HG03432 (cell line): ENCODE data around the gene NR6A1.

Experiments used
- ATAC-seq: cut with Tn5 transposase; IDR thresholded peaks from one replicate; pipeline ENCODE4 v1.9.1; 2021; ENCODE audit warnings: mild to moderate bottlenecking, moderate library complexity; ENCODE audit not compliant: unreplicated experiment

NR6A1 gene

DNA sequence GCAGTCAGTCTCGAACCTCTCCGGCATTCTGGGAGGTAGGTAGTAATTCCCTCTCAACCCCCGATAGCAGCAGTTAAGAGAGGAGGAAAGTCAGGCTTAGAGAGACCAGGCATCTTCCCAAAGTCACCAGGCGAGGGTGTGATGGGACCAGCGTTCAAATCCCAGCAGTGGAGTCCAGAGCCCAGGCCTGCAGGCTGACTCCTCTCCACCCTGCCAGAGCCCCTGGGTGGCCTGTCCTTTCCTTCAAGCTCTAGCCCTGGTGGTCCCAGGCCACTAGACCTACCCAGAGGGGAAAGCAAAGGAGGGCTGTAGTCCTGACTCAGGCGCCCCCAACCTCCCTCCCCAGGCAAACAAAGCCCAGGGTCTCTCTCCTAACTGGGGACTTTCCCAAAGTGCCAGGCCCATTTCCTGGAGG lies 259.7 kb downstream of the NR6A1 start:
- no peak for ATAC-seq

DNA sequence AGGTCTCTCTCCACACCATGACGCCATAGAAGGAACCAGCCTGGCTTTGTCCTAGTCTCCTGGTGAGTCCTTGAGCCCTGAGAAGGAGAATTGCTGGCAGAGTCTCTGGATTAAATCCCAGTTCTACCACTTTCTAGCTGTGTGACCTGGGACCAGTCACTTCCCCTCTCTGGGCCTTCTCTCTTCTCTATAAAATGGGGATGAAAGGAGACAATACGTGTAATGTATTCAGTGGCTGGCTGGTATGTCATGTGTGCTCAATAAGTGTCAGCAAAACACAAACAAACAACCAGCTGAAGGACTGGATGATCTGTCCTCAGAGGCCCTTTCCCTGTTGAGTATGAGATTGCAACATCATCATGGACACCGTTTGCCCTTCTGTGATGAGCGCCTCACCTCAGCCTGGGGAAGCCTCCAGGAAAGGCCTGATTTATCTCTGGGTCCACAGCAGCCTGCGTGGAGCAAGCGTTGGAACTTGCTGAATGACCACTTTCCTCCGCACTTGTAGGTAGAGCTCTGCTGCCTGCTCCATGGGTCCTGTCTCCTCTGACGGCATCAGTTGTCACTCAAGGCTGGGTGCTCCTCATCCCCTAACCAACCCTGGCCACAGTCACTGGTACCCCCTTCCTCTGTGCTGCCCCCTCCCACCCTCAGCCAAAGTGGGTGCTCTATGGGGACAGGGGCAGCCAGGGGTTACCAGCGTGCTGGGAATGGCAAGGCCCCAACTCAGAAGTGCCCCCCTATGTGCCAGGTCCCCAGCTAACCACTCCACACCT lies 260.3 kb downstream of the NR6A1 start:
- ATAC-seq = no peak

DNA sequence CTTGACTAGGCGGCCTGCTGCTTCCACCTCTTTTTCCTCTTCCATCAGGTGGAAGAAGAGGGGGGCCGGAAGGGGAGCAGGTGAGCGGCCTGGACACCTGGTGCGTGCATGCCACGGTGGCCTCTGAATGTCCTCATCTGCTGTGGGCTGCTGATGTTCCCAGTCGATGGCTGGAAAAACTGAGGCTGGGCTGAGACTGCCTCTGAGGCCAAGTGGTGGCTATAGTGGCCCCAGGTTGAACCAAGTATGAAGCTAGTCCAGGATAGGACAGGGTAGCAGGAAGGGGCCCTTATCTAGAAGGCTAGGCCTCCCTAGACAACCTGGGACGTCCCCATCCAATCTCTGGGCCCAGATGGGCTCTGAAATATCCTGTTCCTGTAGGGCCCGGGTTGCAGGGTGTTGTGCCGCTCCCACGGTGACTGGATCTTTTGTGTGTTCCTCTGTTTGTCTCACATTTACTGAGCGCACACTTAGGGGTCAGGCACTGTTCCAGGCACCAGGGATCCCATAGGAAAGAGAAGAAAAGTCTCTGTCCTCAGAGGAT lies 263.2 kb downstream of the NR6A1 start:
- no peak for ATAC-seq

DNA sequence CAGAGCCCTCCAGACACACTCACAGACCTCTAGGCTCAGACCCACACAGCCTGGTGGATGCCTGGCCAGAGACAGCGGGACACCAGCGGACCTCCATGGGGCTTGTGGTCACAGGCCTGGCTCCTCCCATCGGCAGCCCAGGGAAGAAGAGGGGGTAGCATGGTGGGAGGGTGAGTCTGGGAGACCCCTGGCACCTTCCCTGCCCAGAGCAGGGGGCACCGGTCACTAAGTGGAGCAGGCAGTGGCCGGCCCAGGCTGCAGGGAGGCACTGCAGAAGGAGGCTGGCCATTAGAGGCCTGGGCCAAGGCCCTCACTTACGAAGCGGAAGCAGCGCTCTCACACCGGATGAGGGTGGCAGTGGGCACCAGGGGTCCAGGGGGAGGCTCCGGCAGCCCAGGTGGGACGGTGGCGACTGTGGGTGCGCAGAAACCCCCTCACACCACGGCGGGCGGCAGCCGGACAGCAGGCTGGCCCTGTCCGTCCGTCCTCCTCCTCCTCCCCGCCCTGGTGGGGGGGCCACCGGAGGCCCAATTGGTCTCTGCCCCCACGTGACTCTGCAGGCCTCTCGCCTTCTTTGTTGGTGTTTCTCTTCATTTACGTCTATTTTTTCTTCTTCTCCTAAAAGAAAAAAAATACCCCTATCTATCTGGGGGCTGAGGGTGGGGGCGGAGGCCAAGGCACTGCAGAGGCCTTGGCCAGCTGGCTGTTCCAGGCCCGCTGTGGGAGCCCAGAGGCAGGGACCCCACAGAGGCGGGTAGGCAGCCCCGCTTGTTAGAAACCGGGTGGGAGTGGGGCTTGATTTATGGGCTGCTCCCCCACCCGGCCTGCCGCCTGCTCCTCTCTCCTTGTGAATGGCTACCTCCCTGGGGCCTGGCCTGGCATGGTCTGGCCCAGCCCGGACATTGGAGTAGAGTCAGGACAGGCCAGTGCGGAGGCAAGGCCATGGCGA lies 263.9 kb downstream of the NR6A1 start, which contains the start of gene NR5A1:
TSS of gene NR5A1 (minus strand) at position 469 of the 949 bp plus-strand sequence. CDS start 4,004 bp downstream, outside the sequence.
- no peak for ATAC-seq

DNA sequence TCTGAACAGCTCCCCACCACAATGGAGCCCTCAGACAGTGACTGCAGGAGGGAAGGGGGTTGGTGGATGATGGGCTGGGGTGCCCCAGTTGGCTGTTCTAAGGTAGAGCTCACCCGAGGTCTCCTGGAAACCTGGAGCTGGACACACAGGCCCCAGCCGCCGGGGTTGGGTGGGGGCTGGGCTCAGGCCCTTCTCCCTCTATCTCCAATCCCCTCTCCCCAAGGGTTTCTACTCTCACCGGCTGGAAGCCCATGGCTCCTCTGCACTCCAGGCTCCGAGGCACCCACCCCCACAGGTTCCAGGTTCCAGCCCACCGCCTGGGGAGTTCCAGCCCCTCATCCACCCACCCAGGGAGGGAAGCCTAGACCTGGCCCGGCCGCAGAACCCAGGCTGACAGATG lies 264.7 kb downstream of the NR6A1 start:
- ATAC-seq = no peak

DNA sequence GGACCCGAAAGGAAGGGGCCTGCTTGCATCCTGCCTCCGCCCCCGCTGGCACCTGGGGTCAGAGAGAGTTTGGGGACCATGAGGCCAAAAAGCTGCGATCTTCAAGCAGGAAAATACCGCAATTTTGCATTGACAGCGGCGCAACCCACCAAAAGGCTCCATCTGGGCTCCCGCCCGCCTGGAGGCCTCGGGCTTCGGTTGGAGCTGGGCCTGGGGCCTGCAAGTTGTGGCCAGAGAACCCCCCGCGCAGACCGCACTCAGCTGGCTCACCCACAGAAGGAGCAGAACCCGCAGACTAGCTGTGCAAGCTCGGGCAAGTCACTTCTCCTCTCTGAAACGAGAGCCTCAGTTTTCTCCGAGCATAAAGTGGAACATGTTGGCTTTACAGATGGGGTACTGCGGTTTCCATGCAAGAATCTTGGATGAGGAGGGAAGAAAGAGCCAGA lies 265.2 kb downstream of the NR6A1 start:
- no peak for ATAC-seq

DNA sequence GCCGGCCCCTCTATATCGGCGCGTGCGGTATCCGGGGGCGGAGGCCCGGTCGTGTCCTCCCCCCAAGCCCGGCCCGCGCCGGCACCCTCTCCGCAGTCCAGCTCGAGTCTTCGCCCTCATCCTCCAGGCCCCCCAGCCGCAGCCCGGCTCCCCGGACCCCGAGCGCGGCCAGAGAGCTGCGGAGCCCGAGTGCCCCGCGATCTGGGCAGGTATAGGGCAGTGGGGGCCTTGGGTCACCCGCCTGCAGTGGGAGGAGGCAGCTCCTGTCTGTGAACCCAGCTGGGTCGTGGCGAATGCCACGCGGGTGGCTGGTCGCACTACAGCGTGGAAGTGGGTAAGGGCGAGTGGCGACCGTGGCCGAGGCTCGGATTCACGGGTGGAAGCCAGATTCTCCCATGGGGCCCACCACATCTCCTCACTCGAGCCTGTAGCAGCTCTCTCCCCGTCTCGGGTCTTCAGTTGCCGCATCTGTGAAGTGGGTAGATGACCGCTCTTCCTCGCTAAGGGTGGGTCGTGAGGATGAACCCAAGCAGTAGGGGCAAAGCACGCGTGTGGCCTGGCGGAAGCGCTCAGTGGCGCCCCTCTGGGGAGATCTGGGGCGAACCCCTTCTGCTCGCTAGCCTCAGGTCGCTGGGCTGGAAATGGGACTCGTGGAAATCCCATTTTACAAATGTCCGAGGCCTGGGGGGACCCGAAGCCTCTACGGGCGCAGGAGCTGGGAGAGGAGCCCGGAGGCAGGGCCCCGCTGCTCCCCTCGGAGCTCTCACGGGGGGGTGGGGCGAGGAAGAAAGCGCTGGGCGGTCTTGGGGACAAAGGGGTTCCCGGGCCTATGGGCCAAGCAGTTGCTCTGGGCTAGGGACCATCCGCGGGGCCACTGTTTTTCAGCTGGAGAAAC lies 265.9 kb downstream of the NR6A1 start:
- ATAC-seq = no peak

DNA sequence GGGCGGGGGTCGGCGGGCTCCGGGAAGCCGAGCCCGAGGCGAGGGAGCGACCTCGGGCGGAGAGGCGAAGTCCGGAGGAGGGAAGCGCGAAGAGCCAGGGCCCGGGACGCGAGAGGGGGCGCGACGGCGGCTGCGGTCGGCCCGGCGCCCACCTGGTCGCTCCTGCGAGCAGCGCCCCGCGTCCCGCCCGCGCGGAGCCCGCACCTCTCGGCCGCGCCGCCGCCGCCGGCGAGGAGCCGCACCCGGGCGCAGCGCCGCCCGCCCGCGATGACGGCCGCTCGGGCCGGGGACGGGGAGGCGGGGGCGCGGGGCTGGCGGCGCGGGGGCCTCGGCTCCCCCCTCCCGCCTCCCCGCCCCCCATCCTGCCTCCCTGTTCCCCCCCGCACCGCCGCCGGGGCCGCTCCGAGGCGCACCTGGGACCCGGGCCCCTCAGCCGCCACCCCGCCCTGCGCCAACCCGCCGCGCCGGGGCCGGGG lies 266.5 kb downstream of the NR6A1 start:
- no peak for ATAC-seq

DNA sequence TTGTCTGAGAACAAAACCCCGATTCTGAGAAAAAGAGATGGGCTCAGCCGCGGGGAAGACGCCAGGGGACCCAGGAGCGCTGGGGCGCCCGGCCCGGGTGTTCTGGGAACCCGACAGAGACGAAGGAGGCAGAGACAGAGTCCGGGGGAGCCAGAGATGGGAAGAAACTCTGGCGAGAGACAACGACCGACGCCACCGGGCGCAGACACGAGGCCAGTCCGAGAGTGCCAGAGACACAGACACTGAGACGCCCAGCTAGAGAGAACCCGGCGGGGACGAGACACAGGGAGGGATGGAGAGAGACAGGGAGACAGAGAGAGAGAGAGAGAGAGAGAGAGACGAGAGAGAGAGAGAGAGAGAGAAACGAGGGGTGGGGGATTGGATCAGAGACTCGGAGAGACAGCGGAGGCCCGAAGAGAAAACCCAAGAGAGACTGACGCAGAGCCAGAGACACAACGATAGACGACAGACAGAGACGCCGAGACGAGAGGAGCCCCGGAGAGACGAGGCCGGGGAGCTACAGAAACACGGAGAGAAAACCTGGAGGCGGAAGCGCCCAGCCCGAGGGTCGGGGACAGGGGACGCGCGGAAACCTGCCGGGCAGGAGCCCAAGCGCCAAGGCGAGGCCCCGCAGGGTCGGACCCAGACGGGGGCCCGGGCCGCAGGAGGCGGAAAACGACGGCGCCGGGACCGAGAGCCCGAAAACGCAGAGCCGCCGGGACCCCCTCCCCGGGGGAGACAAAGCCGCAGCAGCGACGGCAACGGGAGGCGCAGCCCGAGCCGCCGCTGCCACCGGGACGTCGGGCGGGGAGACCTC lies 267.2 kb downstream of the NR6A1 start:
- no peak for ATAC-seq

DNA sequence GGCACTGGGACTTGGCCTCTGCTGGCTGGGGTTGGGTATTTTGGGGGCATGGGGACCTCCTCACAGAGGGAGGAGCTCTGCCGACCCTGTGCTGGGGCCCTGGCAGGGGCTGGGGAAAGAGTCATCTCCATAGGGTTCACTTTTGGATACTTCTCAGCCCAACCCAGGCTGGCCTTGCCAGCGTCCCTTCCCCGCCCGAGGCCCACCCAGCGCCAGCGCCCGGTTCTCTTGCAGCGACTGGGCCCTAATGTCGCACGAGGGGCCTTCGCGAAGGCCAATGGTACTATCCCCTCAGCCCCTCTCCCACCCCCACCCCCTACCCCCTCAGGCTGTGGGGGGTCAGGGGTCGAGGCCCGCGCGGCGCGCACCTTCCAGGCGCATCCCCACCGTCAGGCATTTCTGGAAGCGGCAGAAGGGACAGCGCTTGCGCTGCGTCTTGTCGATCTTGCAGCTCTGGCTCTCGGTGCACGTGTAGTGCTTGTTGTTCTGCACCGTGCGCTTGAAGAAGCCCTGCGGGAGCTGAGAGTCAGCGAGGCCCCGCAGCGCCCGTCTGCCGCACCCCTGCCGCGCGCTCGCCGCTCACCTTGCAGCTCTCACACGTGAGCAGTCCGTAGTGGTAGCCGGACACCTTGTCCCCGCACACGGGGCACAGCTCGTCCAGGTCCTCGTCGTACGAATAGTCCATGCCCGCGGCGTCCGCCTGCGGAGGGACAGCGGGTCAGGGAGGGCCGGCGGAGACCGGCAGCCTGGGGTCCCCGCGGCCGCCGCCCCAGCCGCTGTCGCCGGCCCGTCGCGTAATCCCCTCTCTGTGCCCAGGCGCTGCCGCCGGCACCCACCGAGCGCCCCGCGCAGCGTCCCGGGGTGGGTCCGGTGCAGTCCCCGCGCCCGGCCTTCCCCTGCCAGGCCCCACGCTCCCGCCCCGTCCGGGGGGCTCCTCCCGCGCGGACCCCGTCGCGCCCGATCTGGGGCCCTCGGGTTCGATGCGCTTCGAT lies 268.1 kb downstream of the NR6A1 start:
- no peak for ATAC-seq

DNA sequence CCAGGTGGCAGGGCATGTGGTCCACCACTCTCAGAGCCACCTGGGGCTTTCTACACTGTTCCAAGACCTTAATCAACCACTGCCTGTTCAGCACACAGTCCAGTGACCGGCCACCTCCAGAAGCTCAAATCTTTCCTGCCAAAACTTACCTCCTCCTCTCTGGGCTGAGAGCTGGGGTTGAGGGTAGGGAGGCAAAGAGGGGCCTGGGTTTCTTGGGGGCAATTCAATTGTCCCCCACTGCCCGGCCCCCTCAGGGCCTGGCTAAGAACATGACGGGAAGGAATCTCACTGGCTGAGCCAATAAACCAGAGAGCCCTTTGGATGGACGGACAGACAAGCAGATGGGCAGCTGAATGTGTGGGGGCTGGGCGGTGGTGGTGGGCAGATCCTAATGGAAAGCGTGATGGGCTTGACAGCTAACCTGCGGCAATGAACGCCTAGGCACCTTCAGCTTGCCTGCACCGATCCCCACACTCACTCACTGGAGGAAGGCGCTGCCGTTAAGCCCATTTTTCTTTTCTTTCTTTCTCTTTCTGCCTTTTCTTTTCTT lies 269.3 kb downstream of the NR6A1 start:
- no peak for ATAC-seq

DNA sequence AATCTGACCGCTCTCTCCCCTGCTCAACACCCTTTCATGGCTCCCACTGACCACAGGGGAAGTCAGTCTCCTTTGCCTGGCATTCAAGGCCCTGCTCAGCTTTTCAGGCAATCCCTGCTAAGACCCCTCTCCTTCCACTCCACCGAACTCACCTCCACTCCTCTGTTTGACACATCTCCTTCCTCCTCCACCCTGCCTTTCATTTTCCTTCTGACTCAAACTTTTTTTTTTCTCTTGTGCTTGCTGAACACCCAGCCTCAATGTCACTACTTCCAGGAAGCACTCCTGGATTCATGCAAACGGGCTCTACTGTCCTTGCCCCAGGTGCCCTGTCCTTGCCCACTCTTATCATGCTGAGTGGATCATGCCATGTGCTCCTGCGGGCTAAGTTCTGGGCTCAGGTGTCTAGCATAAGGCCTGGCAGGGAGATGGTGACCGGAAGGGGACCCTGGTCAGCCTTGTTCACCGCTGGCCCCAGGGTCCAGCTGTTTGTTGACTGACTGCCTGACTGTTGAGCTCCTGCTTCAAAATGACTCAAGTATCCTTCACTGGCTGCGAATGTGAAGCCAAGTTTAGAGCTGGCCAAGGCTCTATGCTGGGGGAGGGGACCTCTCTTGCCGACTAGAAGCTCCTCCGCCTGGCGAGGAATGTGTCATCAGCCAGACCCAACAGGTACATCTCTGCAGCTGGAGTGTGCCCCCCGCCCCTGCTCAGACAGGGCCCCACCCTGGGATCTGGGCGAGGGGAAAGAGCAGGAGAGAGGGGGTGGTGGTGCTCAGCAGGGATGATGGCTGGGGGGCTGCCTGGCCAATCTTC lies 270.1 kb downstream of the NR6A1 start:
- no peak for ATAC-seq

DNA sequence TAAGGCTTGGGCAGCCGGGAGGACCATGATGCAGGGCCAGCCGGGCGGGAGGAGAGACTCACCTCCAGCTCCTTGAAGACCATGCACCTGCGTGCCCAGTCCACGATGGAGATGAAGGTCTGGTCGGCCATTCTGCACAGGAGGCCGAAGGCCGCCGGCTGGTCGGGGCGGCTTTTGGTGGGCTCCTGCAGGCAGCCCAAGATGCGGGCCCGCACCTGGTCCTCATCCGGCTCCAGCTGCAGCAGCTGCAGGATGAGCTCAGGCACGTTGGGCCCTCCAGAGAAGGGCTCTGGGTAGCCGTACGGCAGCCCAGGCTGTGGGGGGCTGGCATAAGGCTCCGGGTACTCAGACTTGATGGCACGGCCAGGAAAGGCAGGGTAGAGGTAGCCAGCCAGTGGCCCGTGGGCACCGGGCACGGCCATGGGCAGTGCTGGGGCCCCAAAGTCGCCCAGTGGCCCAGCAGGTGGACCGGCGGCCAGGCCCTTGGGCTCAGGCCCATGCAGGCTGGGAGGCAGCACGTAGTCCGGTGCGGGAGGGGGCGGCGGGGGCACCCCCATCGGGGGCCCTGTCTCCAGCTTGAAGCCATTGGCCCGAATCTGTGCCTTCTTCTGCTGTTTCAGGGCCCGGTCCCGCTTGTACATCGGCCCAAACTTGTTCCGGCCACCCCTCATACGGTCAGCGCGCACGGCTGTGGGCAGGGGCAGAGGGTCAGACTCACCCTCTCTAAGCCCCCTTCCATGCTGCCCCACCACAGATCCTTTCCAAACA lies 270.9 kb downstream of the NR6A1 start:
- no peak for ATAC-seq

DNA sequence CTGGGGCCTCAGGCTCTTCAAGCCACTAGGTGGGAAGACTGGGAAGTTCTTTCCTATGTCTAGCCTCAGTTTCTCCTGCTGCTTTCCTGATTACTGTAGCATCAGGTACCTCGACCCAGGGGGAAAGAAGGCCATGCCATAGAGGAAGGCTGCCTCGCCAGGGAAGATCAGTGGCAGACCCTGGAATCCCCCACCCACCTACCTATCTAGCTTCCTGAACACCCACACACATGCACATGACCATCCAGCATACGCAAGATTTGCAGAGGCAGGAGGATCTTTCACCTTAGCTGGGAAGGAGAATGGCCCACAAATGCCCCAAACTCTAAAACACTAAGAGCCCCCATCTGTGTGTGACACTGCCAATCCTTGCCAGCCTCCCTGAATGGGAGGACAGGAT lies 271.9 kb downstream of the NR6A1 start:
- no peak for ATAC-seq

DNA sequence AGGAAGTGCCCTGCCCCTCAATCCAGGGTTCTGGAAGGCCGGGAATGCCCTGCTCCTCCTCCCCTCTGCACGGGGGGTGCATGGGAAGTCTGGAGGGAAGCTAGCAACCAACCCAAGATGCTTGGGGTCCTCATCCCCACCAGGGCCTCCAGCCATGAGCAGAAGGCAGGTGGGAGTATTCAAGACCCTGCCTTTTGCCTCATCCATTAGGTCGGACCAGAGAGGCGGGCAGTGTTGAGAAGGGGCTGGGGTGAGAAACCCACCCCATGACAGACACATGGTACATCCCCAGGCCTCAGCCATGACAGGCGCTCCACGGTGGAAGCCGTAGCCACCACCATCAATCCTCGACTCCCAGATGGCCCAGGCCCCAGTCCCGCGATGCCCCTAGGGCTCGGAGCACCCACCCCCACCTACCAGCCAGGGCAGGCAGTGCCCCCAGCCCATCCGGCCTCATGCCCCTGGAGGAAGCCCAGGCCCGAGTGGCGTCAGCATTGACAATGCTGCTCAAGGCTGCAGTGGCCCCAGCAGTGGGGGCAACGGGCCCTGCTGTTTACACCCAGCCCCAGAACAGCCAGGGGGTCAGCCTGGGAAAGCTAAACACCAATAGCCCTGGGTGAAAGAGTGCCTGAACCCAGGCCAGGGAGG lies 272.5 kb downstream of the NR6A1 start:
- no peak for ATAC-seq

DNA sequence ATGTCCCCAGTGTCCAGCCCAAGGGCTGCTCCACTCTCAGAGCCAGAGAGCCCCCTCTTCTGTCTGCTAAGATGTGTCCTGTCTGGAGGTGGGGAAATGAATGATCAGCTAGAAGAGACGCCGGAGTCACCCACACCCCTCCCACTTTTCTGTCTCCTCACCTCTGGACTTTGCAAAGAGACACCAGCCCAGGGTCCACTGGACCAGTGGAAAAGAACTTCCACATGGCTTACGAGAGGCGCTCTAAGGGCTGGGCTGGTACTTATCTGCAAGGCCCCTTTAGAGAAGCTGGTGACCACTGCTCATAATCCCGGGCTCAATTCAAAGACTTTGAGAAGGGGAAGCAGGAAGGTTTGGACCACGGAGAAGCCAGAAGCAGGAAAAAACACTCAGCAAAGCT lies 273.1 kb downstream of the NR6A1 start:
- no peak for ATAC-seq
